SK-N-SH (cell line): Measurements from ENCODE around the gene TTN. TPM values are rescaled to one million over a fixed set of nuclear protein-coding genes. Genes with fewer than 3 reads are reported as not detected.

Source experiments
- CTCF ChIA-PET: fragments of 300-600, 350-600 bp; formaldehyde crosslinking; extraction: SDS; loops from one replicate; lab custom pipeline; 2021; lab: Yijun Ruan, JAX
- POLR2A ChIA-PET: fragments of 350-600 bp; sonication (Branson Sonifier 250); formaldehyde crosslinking; extraction: SDS; loops from one replicate; lab custom pipeline; 2020; ENCODE audit warnings: antibody characterized with exemption, inconsistent platforms; lab: Yijun Ruan, JAX
- DNase-seq: peaks from one replicate; pipeline ENCODE4 v3.0.0; 2012
- H2AFZ ChIP-seq: fragments of 200-600 bp; sonication (generic); 2 replicates; pipeline ENCODE4 v1.8.1; 2016; ENCODE audit warnings: antibody characterized with exemption, mild to moderate bottlenecking, low read depth
- H3F3A ChIP-seq: fragments of 200-600 bp; sonication (generic); replicated peaks from 2 replicates; pipeline ENCODE3; 2016; ENCODE audit warnings: antibody characterized with exemption, mild to moderate bottlenecking; ENCODE audit not compliant: insufficient read depth
- H3K27ac ChIP-seq, 2 experiments: fragments of 200-500 bp in 1 of 2; fragments of 200-600 bp in 1 of 2; sonication (Bioruptor generic) in 1 of 2; sonication (generic), shearing (Covaris generic) in 1 of 2; 2 replicates each; pipeline versions ENCODE4 v1.5.1 to v1.6.1; 2014 to 2016; ENCODE audit warnings: low read depth in 2 of 2, inconsistent platforms in 1 of 2, low read length in 1 of 2, mild to moderate bottlenecking in 1 of 2, mixed read lengths in 1 of 2
- H3K27me3 ChIP-seq: fragments of 200-600 bp; sonication (generic), shearing (Covaris generic); 2 replicates; pipeline ENCODE4 v1.6.1; 2016; ENCODE audit warnings: mixed run types; ENCODE audit not compliant: insufficient read depth
- H3K36me3 ChIP-seq, 2 experiments: fragments of 200-500 bp in 1 of 2; fragments of 200-600 bp in 1 of 2; sonication (Bioruptor generic) in 1 of 2; sonication (generic) in 1 of 2; replicated peaks in 1 of 2; 2 replicates each; pipeline versions ENCODE3 to v1.5.1; 2014 to 2016; ENCODE audit warnings: low read length in 1 of 2, mild to moderate bottlenecking in 1 of 2; ENCODE audit not compliant: insufficient read depth in 2 of 2, control insufficient read depth in 1 of 2
- H3K4me1 ChIP-seq, 2 experiments: fragments of 200-500 bp in 1 of 2; fragments of 200-600 bp in 1 of 2; sonication (Bioruptor generic) in 1 of 2; sonication (generic), shearing (Covaris generic) in 1 of 2; 2 replicates each; pipeline versions ENCODE4 v1.5.1 to v1.6.1; 2014 to 2016; ENCODE audit warnings: low read depth in 1 of 2, low read length in 1 of 2, mixed run types in 1 of 2; ENCODE audit not compliant: insufficient read depth in 2 of 2, control insufficient read depth in 1 of 2
- H3K4me2 ChIP-seq: fragments of 200-600 bp; sonication (generic), shearing (Covaris generic); 2 replicates; pipeline ENCODE4 v1.6.1; 2017; ENCODE audit warnings: mixed run types
- H3K4me3 ChIP-seq, 2 experiments: fragments of 200-500 bp in 1 of 2; fragments of 200-600 bp in 1 of 2; sonication (Bioruptor generic) in 1 of 2; sonication (generic), shearing (Covaris generic) in 1 of 2; 2 replicates each; pipeline versions ENCODE4 v1.5.1 to v1.8.1; 2014 to 2016; ENCODE audit warnings: low read depth in 2 of 2, inconsistent platforms in 1 of 2, low read length in 1 of 2, mild to moderate bottlenecking in 1 of 2, mixed read lengths in 1 of 2, moderate library complexity in 1 of 2
- H3K79me2 ChIP-seq: fragments of 200-600 bp; sonication (generic); 2 replicates; pipeline ENCODE4 v1.8.1; 2017; ENCODE audit warnings: mild to moderate bottlenecking; ENCODE audit not compliant: insufficient read depth
- H3K9ac ChIP-seq: fragments of 200-600 bp; sonication (generic); 2 replicates; pipeline ENCODE4 v1.6.1; 2017; ENCODE audit warnings: mixed run types
- H3K9me2 ChIP-seq: fragments of 200-600 bp; sonication (generic); 2 replicates; pipeline ENCODE4 v1.6.1; 2017; ENCODE audit warnings: mixed run types
- H3K9me3 ChIP-seq: fragments of 200-600 bp; sonication (generic); 2 replicates; pipeline ENCODE4 v1.6.1; 2017; ENCODE audit warnings: mixed run types, mild to moderate bottlenecking, moderate library complexity
- H4K20me1 ChIP-seq: fragments of 200-600 bp; sonication (generic); 2 replicates; pipeline ENCODE4 v1.6.1; 2017; ENCODE audit warnings: mild to moderate bottlenecking, mixed run types; ENCODE audit not compliant: insufficient read depth
- CTCF ChIP-seq: fragments of 200-600 bp; sonication (generic); IDR thresholded peaks from 2 replicates; pipeline ENCODE4 v1.6.1; 2017; ENCODE audit warnings: antibody characterized with exemption, mild to moderate bottlenecking, moderate library complexity
- FOSL2 ChIP-seq: IDR thresholded peaks from 2 replicates; pipeline ENCODE4 v1.4.0; 2012; ENCODE audit warnings: low read depth, mild to moderate bottlenecking, moderate library complexity, borderline replicate concordance
- NFIC ChIP-seq: IDR thresholded peaks from 2 replicates; pipeline ENCODE4 v1.4.0; 2012; ENCODE audit warnings: borderline replicate concordance
- TCF12 ChIP-seq: IDR thresholded peaks from 2 replicates; pipeline ENCODE4 v1.4.0; 2012
- USF2 ChIP-seq: fragments of 150-350 bp; IDR thresholded peaks from 2 replicates; pipeline ENCODE4 v1.6.1; 2017; ENCODE audit warnings: antibody characterized with exemption, low read length, low read depth, borderline replicate concordance
- YY1 ChIP-seq: IDR thresholded peaks from 2 replicates; pipeline ENCODE4 v1.4.0; 2012; ENCODE audit warnings: low read depth, mild to moderate bottlenecking
- WGBS: methylation state at CpG from one replicate; pipeline ENCODE4 v1.1.6; 2017; ENCODE audit warnings: low lambda C conversion rate; 5-methylcytosine and 5-hydroxymethylcytosine counted together
- polyA plus RNA-seq, 3 experiments: library from polyadenylated mRNA; depleted of rRNA; stranded (reverse); fragments of >200 nt; gene quantifications; 2 replicates each; pipeline ENCODE4 v1.2.3, GENCODE V29; 2012

The TTN gene
- polyA plus RNA-seq, 1 of the 3 experiments (the other 2 are of a cell fraction), result 0.08 TPM

GRCh38 chr2:178584666-178585065 lies 222.6 kb downstream of the TTN start:
- H3K9ac ChIP-seq, result no peak overlapping the region
- H3K9me3 ChIP-seq, result no peaks in the 10 kb centered on the region
- DNase-seq, result no peak
- no peaks in the 10 kb centered on the region for H4K20me1 ChIP-seq
- H3K27me3 ChIP-seq, result no peaks in the 10 kb centered on the region
- no peak overlapping the region for H3K4me2 ChIP-seq
- POLR2A ChIA-PET, result no interaction called here
- H3K4me1 ChIP-seq, result no peaks in the 10 kb centered on the region; a peak in 1 of 4 replicates
- H3K27ac ChIP-seq, result no peak overlapping the region
- H3K79me2 ChIP-seq, result no peaks in the 10 kb centered on the region
- no peaks in the 10 kb centered on the region for H3K36me3 ChIP-seq
- H3K4me3 ChIP-seq, result no peak overlapping the region
- TF ChIP-seq USF2, result no peak
- TF ChIP-seq, all 33 proteins: peak for 0
- 92% methylated on average over 10 of the region's 10 CpGs for WGBS
- Histone ChIP-seq H3F3A (no peaks in the 10 kb centered on the region), H2AFZ (no peak overlapping the region), H3K9me2 (no peaks in the 10 kb centered on the region)
- CTCF ChIA-PET, result no interaction called here

GRCh38 chr2:178579006-178579405 lies 228.2 kb downstream of the TTN start:
- 69% methylated on average over 3 of the region's 3 CpGs for WGBS

More at GRCh38 chr2:178579006-178579405, 228.2 kb downstream of the TTN start:
- Histone ChIP-seq H2AFZ (no peak overlapping the region; the same call in 1 of the 2 replicates), H3K27ac (0 out of 4 replicates have a peak overlapping the region, but pooled peaks of 1 of the 2 experiments have one; percentile 1), H3K4me3 (no peak overlapping the region), H3K4me2 (no peak overlapping the region), H3K9ac (no peak overlapping the region), H3K79me2 (no peaks in the 10 kb centered on the region), H3F3A (peaks cover 4% of the 10 kb centered on the region), H3K36me3 (peaks cover 3 to 4% of the 10 kb centered on the region in 2 experiments), H3K4me1 (no peaks in the 10 kb centered on the region; a peak in 1 of 4 replicates), H3K27me3 (no peaks in the 10 kb centered on the region), H3K9me2 (no peaks in the 10 kb centered on the region), H3K9me3 (no peaks in the 10 kb centered on the region), H4K20me1 (no peaks in the 10 kb centered on the region)
- peak; percentile 60 for TF ChIP-seq NFIC
- TF ChIP-seq CTCF, result no peak
- TF ChIP-seq YY1, result no peak
- peak; percentile 60; the same call in 1 of the 2 replicates for TF ChIP-seq FOSL2
- TF ChIP-seq TCF12, result peak; percentile 29; the same call in 1 of the 2 replicates
- ChIA-PET CTCF (no interaction called here), POLR2A (no interaction called here)
- DNase-seq, result no peak
